Hepatocyte (in vitro differentiated cells): ENCODE data around the gene VAV1. TPM values are rescaled to one million over a fixed set of nuclear protein-coding genes. Genes with fewer than 3 reads are reported as not detected.
"Not testable (repeated sequence)": the region's sequence is repeated elsewhere in the genome, so short reads cannot be mapped to it uniquely, and the experiment has no call there.

ENCODE experiments used
- DNase-seq: peaks from one replicate; pipeline ENCODE4 v3.0.0-alpha.2; 2016; ENCODE audit warnings: low spot score
- H2AFZ ChIP-seq: fragments of 200-600 bp; sonication (generic); 2 replicates; pipeline ENCODE4 v1.6.0; 2016; ENCODE audit warnings: antibody characterized with exemption, mild to moderate bottlenecking
- H3K27ac ChIP-seq: fragments of 200-600 bp; sonication (generic); 2 replicates; pipeline ENCODE4 v1.5.1; 2016; ENCODE audit warnings: mild to moderate bottlenecking
- H3K27me3 ChIP-seq: fragments of 200-600 bp; sonication (generic); 2 replicates; pipeline ENCODE4 v1.6.1; 2016
- H3K36me3 ChIP-seq: fragments of 200-600 bp; sonication (generic); replicated peaks from 2 replicates; pipeline ENCODE4 v1.5.1; 2016; ENCODE audit warnings: low read depth; ENCODE audit not compliant: insufficient read depth
- H3K4me1 ChIP-seq: fragments of 200-600 bp; sonication (generic); 2 replicates; pipeline ENCODE4 v1.5.1; 2016; ENCODE audit warnings: mild to moderate bottlenecking, moderate library complexity; ENCODE audit not compliant: insufficient read depth
- H3K4me2 ChIP-seq: fragments of 200-600 bp; sonication (generic); 2 replicates; pipeline ENCODE4 v1.6.0; 2016
- H3K4me3 ChIP-seq: fragments of 200-600 bp; sonication (generic); 2 replicates; pipeline ENCODE4 v1.5.1; 2016; ENCODE audit warnings: mild to moderate bottlenecking
- H3K79me2 ChIP-seq: fragments of 200-600 bp; sonication (generic); 2 replicates; pipeline ENCODE4 v1.6.0; 2017; ENCODE audit warnings: mild to moderate bottlenecking
- H3K9me2 ChIP-seq: fragments of 200-600 bp; sonication (generic); replicated peaks from 2 replicates; pipeline ENCODE4 v1.6.0; 2017; ENCODE audit warnings: mild to moderate bottlenecking; ENCODE audit not compliant: insufficient read depth
- H3K9me3 ChIP-seq: fragments of 200-600 bp; sonication (generic); 2 replicates; pipeline ENCODE4 v1.5.1; 2016; ENCODE audit warnings: low read depth, mild to moderate bottlenecking
- H4K20me1 ChIP-seq: fragments of 200-600 bp; sonication (generic); 2 replicates; pipeline ENCODE4 v1.6.0; 2016; ENCODE audit warnings: mild to moderate bottlenecking; ENCODE audit not compliant: insufficient read depth, poor library complexity, severe bottlenecking
- EZH2 ChIP-seq: fragments of 200-600 bp; sonication (generic); IDR thresholded peaks from 2 replicates; pipeline ENCODE4 v1.6.1; 2016; ENCODE audit warnings: antibody characterized with exemption, mild to moderate bottlenecking, borderline replicate concordance
- EZH2phosphoT487 ChIP-seq: fragments of 200-600 bp; sonication (generic); IDR thresholded peaks from one replicate; pipeline ENCODE4 v1.6.1; 2018; ENCODE audit warnings: antibody characterized with exemption, mild to moderate bottlenecking, low read depth, moderate library complexity; ENCODE audit not compliant: unreplicated experiment, severe bottlenecking
- WGBS: methylation state at CpG from one replicate; pipeline ENCODE4 v1.1.6; 2016; ENCODE audit warnings: low lambda C conversion rate; ENCODE audit errors: missing lambda C conversion rate; 5-methylcytosine and 5-hydroxymethylcytosine counted together
- polyA plus RNA-seq: library from polyadenylated mRNA; unstranded; fragments of >200 nt; fragmentation: Nextera tagmentation; extraction: Ambion mirVana; gene quantifications from 2 replicates; pipeline ENCODE4 v1.2.1, GENCODE V29; 2016
- total RNA-seq: library from RNA; depleted of rRNA; stranded (reverse); fragments of >200 nt; gene quantifications from 2 replicates; pipeline ENCODE4 v1.2.3, GENCODE V29; 2014
- TF ChIP-seq, protein P1 (sequence below): fragments of 200-600 bp; sonication (generic); IDR thresholded peaks from 2 replicates; pipeline ENCODE4 v1.5.1; 2016; ENCODE audit warnings: antibody characterized with exemption, mild to moderate bottlenecking; ENCODE audit not compliant: poor library complexity

The VAV1 gene
- total and polyA plus RNA-seq, 2 experiments from 2014 or later = 0.23 TPM; not detected in 1

DNA sequence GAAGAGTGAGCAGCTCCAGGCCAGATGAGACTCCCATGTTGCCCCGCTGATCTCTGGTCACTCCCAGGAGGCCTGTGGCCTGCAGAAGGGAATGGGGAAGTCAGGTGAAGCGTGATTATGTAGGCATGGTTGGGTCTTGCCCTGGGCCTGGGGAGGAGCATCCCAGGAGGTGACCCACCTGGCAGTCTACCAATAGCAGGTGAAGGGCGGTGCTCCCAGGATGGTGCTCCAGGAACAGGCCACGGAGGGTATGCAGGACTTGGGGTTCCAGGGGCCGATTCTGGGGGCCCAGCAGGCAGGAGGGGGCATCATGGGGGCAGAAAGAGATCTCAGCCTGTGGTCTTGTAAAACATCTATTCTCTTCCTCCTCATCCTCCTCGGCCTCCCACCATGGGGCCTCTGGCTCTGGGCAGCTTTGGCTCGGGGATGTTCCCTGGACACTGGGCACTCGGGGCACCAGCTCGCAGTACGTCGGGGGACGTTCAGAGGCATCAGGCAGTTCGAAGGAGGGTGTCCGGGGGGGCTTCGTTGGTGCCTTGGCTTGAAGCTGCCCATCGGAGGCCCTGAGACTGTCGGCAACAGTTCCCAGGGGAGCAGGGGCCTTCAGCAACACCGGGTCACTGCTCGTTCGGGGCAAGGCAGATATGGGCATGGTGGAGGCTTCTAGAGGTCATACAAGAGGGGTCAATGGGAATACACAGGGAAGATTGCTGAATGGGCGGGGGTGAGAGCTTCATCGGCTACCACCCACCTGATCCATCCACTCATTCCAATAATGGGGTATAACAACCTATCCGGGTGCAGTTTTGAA, 17.6 kb upstream of the VAV1 start:
- Histone ChIP-seq H4K20me1 (no peaks in the 10 kb centered on the region), H2AFZ (no peak overlapping the region), H3K36me3 (no peaks in the 10 kb centered on the region), H3K79me2 (no peaks in the 10 kb centered on the region), H3K9me2 (no peaks in the 10 kb centered on the region), H3K9me3 (no peaks in the 10 kb centered on the region), H3K27me3 (no peaks in the 10 kb centered on the region), H3K4me3 (no peak overlapping the region), H3K27ac (no peak overlapping the region), H3K4me1 (peaks cover 8% of the 10 kb centered on the region), H3K4me2 (no peak overlapping the region)
- WGBS = 95% methylated on average over 22 of the region's 23 CpGs
- TF ChIP-seq, protein P1, sequence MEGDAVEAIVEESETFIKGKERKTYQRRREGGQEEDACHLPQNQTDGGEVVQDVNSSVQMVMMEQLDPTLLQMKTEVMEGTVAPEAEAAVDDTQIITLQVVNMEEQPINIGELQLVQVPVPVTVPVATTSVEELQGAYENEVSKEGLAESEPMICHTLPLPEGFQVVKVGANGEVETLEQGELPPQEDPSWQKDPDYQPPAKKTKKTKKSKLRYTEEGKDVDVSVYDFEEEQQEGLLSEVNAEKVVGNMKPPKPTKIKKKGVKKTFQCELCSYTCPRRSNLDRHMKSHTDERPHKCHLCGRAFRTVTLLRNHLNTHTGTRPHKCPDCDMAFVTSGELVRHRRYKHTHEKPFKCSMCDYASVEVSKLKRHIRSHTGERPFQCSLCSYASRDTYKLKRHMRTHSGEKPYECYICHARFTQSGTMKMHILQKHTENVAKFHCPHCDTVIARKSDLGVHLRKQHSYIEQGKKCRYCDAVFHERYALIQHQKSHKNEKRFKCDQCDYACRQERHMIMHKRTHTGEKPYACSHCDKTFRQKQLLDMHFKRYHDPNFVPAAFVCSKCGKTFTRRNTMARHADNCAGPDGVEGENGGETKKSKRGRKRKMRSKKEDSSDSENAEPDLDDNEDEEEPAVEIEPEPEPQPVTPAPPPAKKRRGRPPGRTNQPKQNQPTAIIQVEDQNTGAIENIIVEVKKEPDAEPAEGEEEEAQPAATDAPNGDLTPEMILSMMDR = no peak
- TF ChIP-seq EZH2phosphoT487 = no peak
- TF ChIP-seq EZH2 = no peak
- no peak for DNase-seq

DNA sequence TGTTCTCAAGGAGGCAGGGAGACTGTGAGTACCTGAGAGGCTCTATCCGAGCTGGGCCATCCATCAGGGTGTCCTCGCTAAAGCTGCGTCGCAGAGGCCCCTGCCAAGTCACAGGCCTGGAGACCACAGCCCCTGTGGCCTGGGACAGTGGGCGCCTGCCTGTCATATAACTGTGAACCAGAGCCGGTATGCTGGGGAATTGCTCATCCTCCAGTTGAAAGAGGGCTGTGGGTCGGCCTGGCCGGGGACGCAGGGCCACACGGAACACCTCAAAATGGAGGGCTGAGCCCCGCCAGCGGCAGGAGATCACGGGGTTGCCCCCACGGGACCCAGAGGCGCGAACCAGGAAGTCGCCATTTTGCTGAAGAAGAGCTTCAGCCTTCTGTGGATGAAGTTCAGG, 11.9 kb upstream of the VAV1 start:
- Histone ChIP-seq H3K9me2 (no peaks in the 10 kb centered on the region), H2AFZ (no peak overlapping the region), H3K36me3 (no peaks in the 10 kb centered on the region), H4K20me1 (no peaks in the 10 kb centered on the region), H3K27ac (no peak overlapping the region), H3K9me3 (no peaks in the 10 kb centered on the region), H3K27me3 (no peaks in the 10 kb centered on the region), H3K79me2 (peaks cover 20% of the 10 kb centered on the region), H3K4me1 (peaks cover under 1% of the 10 kb centered on the region), H3K4me3 (no peak overlapping the region), H3K4me2 (no peak overlapping the region)
- DNase-seq = no peak
- no peak for TF ChIP-seq EZH2phosphoT487
- TF ChIP-seq, protein P1 = no peak
- TF ChIP-seq EZH2 = no peak
- WGBS = 99% methylated on average over 17 of the region's 17 CpGs

DNA sequence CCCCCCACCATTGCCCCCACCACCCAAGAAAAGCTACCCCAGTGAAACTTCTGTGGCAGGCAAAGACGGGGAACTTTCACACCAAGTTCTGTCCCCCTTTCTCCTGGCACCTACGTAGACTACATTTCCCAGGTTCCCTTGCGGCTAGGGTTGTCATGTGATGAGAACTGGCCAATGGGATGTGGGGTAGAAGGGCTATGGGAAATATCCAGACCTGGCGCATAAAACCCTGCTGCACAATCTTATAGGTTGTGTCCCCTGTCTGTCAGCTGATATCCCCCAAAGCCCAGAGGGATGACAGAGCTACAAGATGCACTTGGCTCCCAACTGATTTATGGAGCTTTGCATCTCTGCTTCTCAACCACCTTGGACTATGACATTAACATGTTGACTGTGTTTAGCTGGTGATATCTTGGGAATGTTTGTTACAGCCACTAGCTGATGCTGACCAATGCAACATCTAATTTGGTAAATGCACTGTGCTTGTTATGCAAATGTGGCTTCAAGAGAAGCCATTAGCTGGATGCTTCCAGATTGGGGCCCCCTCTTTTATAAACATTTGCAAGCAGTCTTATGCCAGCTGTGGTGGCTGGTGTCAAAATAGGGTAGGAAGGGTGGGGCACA, 11.3 kb upstream of the VAV1 start:
- Histone ChIP-seq H2AFZ (no peak overlapping the region), H3K36me3 (no peaks in the 10 kb centered on the region), H3K4me1 (peaks cover 3% of the 10 kb centered on the region), H3K9me2 (no peaks in the 10 kb centered on the region), H3K27me3 (no peaks in the 10 kb centered on the region), H3K9me3 (no peaks in the 10 kb centered on the region), H3K79me2 (peaks cover 20% of the 10 kb centered on the region), H3K27ac (no peak overlapping the region), H4K20me1 (no peaks in the 10 kb centered on the region), H3K4me2 (no peak overlapping the region), H3K4me3 (no peak overlapping the region)
- WGBS = 68% methylated on average over 4 of the region's 4 CpGs
- TF ChIP-seq EZH2 (no peak), EZH2phosphoT487 (no peak)
- TF ChIP-seq, protein P1 = no peak
- no peak for DNase-seq

DNA sequence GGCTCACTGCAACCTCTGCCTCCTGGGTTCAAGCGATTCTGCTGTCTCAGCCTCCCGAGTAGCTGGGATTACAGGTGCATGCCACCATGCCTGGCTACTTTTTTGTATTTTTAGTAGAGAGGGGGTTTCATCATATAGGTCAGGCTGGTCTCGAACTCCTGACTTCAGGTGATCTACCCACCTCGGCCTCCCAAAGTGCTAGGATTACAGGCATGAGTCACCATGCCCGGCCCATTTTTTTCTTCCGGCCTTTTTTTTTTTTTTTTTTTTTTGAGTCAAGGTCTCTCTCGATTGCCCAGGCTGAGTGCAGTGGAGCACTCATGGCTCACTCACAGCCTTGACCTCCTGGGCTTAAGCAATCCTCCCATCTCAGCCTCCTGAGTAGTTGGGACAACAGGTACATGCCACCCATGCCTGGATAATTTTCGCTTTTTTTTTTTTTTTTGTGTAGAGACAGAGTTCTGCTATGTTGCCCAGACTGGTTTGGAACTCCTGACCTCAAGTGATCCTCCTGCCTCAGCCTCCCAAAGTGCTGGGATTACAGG, 10.2 kb upstream of the VAV1 start:
- not testable (repeated sequence) for DNase-seq, H3K36me3 ChIP-seq, H3K9me3 ChIP-seq, H4K20me1 ChIP-seq, H2AFZ ChIP-seq, H3K4me2 ChIP-seq, H3K27me3 ChIP-seq, H3K27ac ChIP-seq, H3K9me2 ChIP-seq, H3K4me1 ChIP-seq, H3K4me3 ChIP-seq
- H3K79me2 ChIP-seq = peaks cover 20% of the 10 kb centered on the region
- 85% methylated on average over 8 of the region's 8 CpGs for WGBS
